Measurements from ENCODE around the gene TKTL2. TPM values are rescaled to one million over a fixed set of nuclear protein-coding genes. Genes with fewer than 3 reads are reported as not detected.

Gene TKTL2, protein sequence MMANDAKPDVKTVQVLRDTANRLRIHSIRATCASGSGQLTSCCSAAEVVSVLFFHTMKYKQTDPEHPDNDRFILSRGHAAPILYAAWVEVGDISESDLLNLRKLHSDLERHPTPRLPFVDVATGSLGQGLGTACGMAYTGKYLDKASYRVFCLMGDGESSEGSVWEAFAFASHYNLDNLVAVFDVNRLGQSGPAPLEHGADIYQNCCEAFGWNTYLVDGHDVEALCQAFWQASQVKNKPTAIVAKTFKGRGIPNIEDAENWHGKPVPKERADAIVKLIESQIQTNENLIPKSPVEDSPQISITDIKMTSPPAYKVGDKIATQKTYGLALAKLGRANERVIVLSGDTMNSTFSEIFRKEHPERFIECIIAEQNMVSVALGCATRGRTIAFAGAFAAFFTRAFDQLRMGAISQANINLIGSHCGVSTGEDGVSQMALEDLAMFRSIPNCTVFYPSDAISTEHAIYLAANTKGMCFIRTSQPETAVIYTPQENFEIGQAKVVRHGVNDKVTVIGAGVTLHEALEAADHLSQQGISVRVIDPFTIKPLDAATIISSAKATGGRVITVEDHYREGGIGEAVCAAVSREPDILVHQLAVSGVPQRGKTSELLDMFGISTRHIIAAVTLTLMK
- total RNA-seq = under 1 TPM in 1 of 3 donors, not detected in 2; 0.32 TPM

DNA sequence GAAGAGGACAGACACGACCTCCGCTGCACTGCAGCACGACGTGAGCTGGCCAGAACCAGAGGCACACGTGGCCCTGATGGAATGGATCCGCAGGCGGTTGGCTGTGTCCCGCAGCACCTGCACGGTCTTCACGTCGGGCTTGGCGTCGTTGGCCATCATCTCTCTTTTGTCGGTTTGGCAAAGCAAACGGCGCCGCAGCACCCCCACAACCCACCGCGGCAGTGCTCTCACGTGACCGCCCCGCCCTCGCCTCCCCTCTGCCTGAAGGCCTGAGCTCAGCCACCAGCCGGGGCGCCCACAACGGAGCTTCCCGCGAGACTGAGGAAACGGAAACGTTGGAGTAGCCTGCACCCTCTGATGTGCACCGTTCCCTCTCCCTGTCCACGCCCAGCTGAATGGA is at the start of gene TKTL2:
Gene TKTL2 (minus strand): TSS at position 179 of the 400 bp plus-strand sequence. CDS start 20 bp downstream, at position 159.
- Histone ChIP-seq H3K27me3 (no peaks in the 10 kb centered on the region), H3K36me3 (no peaks in the 10 kb centered on the region), H3K27ac (no peak within 1 kb of the TSS), H3K4me1 (no peaks in the 10 kb centered on the region), H3K9me3 (no peaks in the 10 kb centered on the region), H3K4me3 (no peak within 1 kb of the TSS)
- DNase-seq (ENCODE audit: low spot score in 2 of 2) = no peak
- TF ChIP-seq POLR2AphosphoS5 (IDR thresholded peaks at IDR 0.05) (no peak), POLR2A (IDR thresholded peaks at IDR 0.05) (no peak), CTCF (IDR thresholded peaks at IDR 0.05) (no peak)
- intact Hi-C loops (cut with DNase I; ENCODE audit: low total_unique reads) = no loop called here

DNA sequence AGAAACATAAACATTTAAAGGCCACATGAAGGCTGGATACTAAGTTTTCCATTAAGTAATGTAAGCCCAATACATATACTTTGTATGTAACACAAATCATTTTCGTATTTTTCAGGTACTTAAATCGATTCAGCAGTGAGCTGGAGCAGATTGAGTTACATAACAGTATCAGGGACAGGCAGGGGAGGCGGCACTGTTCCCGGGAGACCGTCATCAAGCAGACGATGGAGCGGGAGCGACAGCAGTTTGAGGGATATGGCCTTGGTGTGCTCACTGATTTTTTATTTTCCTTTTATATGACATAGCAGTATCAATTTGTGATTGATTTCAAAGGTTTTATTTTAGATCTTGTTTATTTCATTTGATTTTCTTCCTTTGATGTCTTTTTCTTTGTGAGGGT is 41.6 kb upstream of the TKTL2 start:
- Histone ChIP-seq H3K4me1 (no peaks in the 10 kb centered on the region), H3K4me3 (no peak overlapping the region), H3K27me3 (no peaks in the 10 kb centered on the region), H3K9me3 (no peaks in the 10 kb centered on the region), H3K36me3 (no peaks in the 10 kb centered on the region), H3K27ac (no peak overlapping the region)
- intact Hi-C loops (cut with DNase I; ENCODE audit: low total_unique reads) = loop anchor here (5.0 kb wide), 1 partner anchor 202 kb away; no protein-coding TSS in a partner anchor
- DNase-seq (ENCODE audit: low spot score in 2 of 2) = no peak
- no peak for TF ChIP-seq POLR2AphosphoS5 (IDR thresholded peaks at IDR 0.05)
- TF ChIP-seq POLR2A (IDR thresholded peaks at IDR 0.05) = no peak
- no peak for TF ChIP-seq CTCF (IDR thresholded peaks at IDR 0.05)

DNA sequence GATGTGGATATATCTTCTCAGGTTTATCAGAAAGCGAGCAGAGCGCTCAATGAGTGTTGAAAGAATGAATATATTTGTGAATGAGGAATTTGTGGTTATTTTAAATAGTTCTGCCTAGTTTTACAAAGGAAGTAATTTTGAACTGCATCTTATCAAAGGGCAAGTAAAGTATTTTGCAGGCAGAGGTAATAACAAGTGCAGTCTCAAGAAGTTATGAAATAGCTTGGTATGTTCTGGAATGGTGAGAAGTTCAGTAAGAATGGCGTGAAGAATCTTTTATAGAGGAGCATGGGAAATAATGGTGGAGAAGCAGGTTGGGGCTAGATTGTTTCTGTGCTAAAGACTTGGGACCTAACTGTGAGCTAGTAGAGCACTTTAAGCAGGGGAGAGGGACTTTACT is 31.8 kb upstream of the TKTL2 start:
- no peaks in the 10 kb centered on the region for H3K36me3 ChIP-seq
- no peak for TF ChIP-seq POLR2A (IDR thresholded peaks at IDR 0.05)
- TF ChIP-seq CTCF (IDR thresholded peaks at IDR 0.05) = no peak
- H3K27me3 ChIP-seq = no peaks in the 10 kb centered on the region
- H3K9me3 ChIP-seq = no peaks in the 10 kb centered on the region
- no peak for DNase-seq (ENCODE audit: low spot score in 2 of 2)
- H3K4me3 ChIP-seq = no peak overlapping the region
- intact Hi-C loops (cut with DNase I; ENCODE audit: low total_unique reads) = no loop called here
- no peak overlapping the region for H3K27ac ChIP-seq
- H3K4me1 ChIP-seq = no peaks in the 10 kb centered on the region

DNA sequence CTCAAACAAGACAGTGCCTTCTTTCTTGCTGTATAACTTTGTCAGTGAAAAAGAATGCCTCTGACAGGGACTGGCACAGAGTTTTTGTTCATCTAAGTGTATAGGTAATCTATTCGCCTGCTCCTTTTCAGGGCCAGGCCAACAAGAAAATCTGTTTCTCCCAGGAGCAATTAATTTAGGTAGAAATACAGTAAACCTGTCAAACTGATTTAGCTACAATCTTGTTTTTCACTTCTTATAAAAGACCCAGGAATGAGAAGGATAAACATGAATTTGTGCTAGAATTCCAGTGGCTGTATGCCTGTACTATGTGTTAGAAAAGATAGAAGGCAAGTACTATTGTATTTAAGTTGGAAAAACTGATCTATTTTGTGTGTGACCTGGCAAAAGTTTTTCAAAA is 27.0 kb upstream of the TKTL2 start:
- Histone ChIP-seq H3K27me3 (no peaks in the 10 kb centered on the region), H3K9me3 (no peaks in the 10 kb centered on the region), H3K4me1 (no peaks in the 10 kb centered on the region), H3K4me3 (no peak overlapping the region), H3K36me3 (no peaks in the 10 kb centered on the region), H3K27ac (no peak overlapping the region)
- TF ChIP-seq POLR2A (IDR thresholded peaks at IDR 0.05) = no peak
- TF ChIP-seq POLR2AphosphoS5 (IDR thresholded peaks at IDR 0.05) = no peak
- no peak for TF ChIP-seq CTCF (IDR thresholded peaks at IDR 0.05)
- intact Hi-C loops (cut with DNase I; ENCODE audit: low total_unique reads) = no loop called here
- no peak for DNase-seq (ENCODE audit: low spot score in 2 of 2)

DNA sequence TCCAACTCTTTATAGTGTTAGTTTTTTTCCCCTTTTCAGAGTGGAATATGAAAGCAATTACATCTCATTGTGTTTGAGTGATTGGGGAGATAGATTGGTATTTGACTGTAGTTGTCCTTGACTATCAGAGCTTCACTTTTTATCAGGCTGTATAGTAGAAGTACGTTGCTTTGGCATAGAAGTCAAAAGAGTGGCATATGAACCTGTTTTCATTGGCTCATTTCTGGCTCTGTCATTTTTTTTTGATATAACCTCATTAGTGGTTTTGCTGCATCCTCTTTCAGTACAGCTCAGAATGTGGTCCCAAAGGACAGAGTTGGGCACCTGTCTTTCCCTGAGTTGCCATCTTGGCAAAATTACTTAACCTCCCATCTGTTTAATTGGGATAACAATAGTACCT is 22.3 kb upstream of the TKTL2 start:
- peak overlapping the region in 2 of 3 donors; percentile 74 to 78 for H3K4me3 ChIP-seq
- H3K4me1 ChIP-seq = no peaks in the 10 kb centered on the region
- H3K9me3 ChIP-seq = no peaks in the 10 kb centered on the region
- no peaks in the 10 kb centered on the region for H3K36me3 ChIP-seq
- intact Hi-C loops (cut with DNase I; ENCODE audit: low total_unique reads) = loop anchor here (2.0 kb wide), 1 partner anchor 55 kb away; no protein-coding TSS in a partner anchor
- TF ChIP-seq POLR2A (IDR thresholded peaks at IDR 0.05) (no peak), POLR2AphosphoS5 (IDR thresholded peaks at IDR 0.05) (no peak), CTCF (IDR thresholded peaks at IDR 0.05) (no peak)
- H3K27me3 ChIP-seq = no peaks in the 10 kb centered on the region
- H3K27ac ChIP-seq = no peak overlapping the region
- no peak for DNase-seq (ENCODE audit: low spot score in 2 of 2)

All from breast epithelium (tissue), 4 donors.